IMR-90 (cell line): ENCODE measurements around the gene LRP1-AS. TPM values are rescaled to one million over a fixed set of nuclear protein-coding genes. Genes with fewer than 3 reads are reported as not detected.

Experiments used
- ATAC-seq: fragments of 200-7000 bp; cut with Tn5 transposase; 2 replicates; pipeline ENCODE4 v1.9.1; 2020; ENCODE audit warnings: low read depth, mild to moderate bottlenecking, moderate library complexity
- BruUV-seq: library from RNA; stranded (reverse); fragments of 400-500 nt; replicated peaks from 2 replicates; lab custom pipeline; 2021; lab: Mats Ljungman, UMichigan
- CTCF ChIA-PET: fragments of 300-600 bp; formaldehyde crosslinking; extraction: SDS; loops from one replicate; lab custom pipeline; 2021; ENCODE audit warnings: antibody characterized with exemption; lab: Yijun Ruan, JAX
- POLR2A ChIA-PET: fragments of 300-600 bp; sonication (Branson Sonifier 250); formaldehyde crosslinking; loops from one replicate; lab custom pipeline; 2022; ENCODE audit warnings: antibody characterized with exemption; ENCODE audit not compliant: unreplicated experiment; lab: Charles Lee
- DNase-seq: peaks from one replicate; pipeline ENCODE4 v3.0.0; 2013
- H2AFZ ChIP-seq: replicated peaks from 2 replicates; pipeline ENCODE3; 2013; ENCODE audit warnings: low read length, mild to moderate bottlenecking; ENCODE audit not compliant: poor library complexity
- H2AK5ac ChIP-seq: 2 replicates; pipeline ENCODE4 v1.6.1; 2013; ENCODE audit warnings: low read depth, low read length, inconsistent platforms
- H2AK9ac ChIP-seq: replicated peaks from 2 replicates; pipeline ENCODE3; 2013; ENCODE audit warnings: mild to moderate bottlenecking, low read depth, low read length, moderate library complexity; ENCODE audit not compliant: poor library complexity
- H2BK120ac ChIP-seq: 2 replicates; pipeline ENCODE4 v1.6.1; 2013; ENCODE audit warnings: low read depth, low read length, inconsistent platforms
- H2BK15ac ChIP-seq: 3 replicates; pipeline ENCODE4 v1.6.1; 2013; ENCODE audit warnings: low read depth, low read length, inconsistent platforms
- H2BK20ac ChIP-seq: 2 replicates; pipeline ENCODE4 v1.6.1; 2013; ENCODE audit warnings: low read depth, mild to moderate bottlenecking, inconsistent platforms, low read length, moderate library complexity
- H2BK5ac ChIP-seq: 2 replicates; pipeline ENCODE4 v1.6.1; 2013; ENCODE audit warnings: mild to moderate bottlenecking, low read depth, low read length, inconsistent platforms; ENCODE audit not compliant: poor library complexity, severe bottlenecking
- H3K14ac ChIP-seq: replicated peaks from 2 replicates; pipeline ENCODE4 v1.6.1; 2013; ENCODE audit warnings: low read depth, low read length, inconsistent platforms
- H3K18ac ChIP-seq: 2 replicates; pipeline ENCODE4 v1.6.1; 2013; ENCODE audit warnings: low read depth, low read length, control low read depth
- H3K23ac ChIP-seq: 2 replicates; pipeline ENCODE4 v1.6.1; 2013; ENCODE audit warnings: low read depth, low read length, inconsistent platforms
- H3K27ac ChIP-seq: 2 replicates; pipeline ENCODE4 v1.5.1; 2013; ENCODE audit warnings: mild to moderate bottlenecking, control low read depth, low read length; ENCODE audit not compliant: insufficient read depth
- H3K27me3 ChIP-seq: 2 replicates; pipeline ENCODE4 v1.6.1; 2013; ENCODE audit warnings: low read length; ENCODE audit not compliant: control insufficient read depth, insufficient read depth
- H3K36me3 ChIP-seq: 2 replicates; pipeline ENCODE4 v1.6.1; 2013; ENCODE audit warnings: low read length, mixed read lengths; ENCODE audit not compliant: control insufficient read depth, insufficient read depth
- H3K4ac ChIP-seq: 2 replicates; pipeline ENCODE4 v1.6.1; 2013; ENCODE audit warnings: low read depth, low read length, inconsistent platforms
- H3K4me1 ChIP-seq: 2 replicates; pipeline ENCODE4 v1.6.1; 2013; ENCODE audit warnings: low read length, mixed read lengths; ENCODE audit not compliant: control insufficient read depth, insufficient read depth
- H3K4me2 ChIP-seq: 2 replicates; pipeline ENCODE4 v1.6.1; 2013; ENCODE audit warnings: low read depth, mild to moderate bottlenecking, control low read depth, low read length, moderate library complexity
- H3K4me3 ChIP-seq: 2 replicates; pipeline ENCODE4 v1.5.1; 2013; ENCODE audit warnings: low read depth, mild to moderate bottlenecking, control low read depth, low read length, moderate library complexity; ENCODE audit not compliant: insufficient read depth
- H3K56ac ChIP-seq: 2 replicates; pipeline ENCODE4 v1.6.1; 2013; ENCODE audit warnings: low read length, inconsistent platforms; ENCODE audit not compliant: insufficient read depth; ENCODE audit errors: extremely low read depth
- H3K79me1 ChIP-seq, 2 experiments: 2 replicates each; pipeline ENCODE4 v1.6.1; 2013; ENCODE audit warnings: low read length in 2 of 2, inconsistent platforms in 1 of 2, low read depth in 1 of 2
- H3K9ac ChIP-seq: 2 replicates; pipeline ENCODE4 v1.6.1; 2013; ENCODE audit warnings: low read depth, low read length, control low read depth
- H3K9me1 ChIP-seq: 2 replicates; pipeline ENCODE4 v1.6.1; 2013; ENCODE audit warnings: low read length, inconsistent platforms; ENCODE audit not compliant: insufficient read depth
- H3K9me3 ChIP-seq: 2 replicates; pipeline ENCODE4 v1.6.1; 2013; ENCODE audit warnings: low read length; ENCODE audit not compliant: control insufficient read depth, insufficient read depth
- H4K20me1 ChIP-seq: 2 replicates; pipeline ENCODE4 v1.6.1; 2013; ENCODE audit warnings: low read length, inconsistent platforms; ENCODE audit not compliant: insufficient read depth
- H4K5ac ChIP-seq: 2 replicates; pipeline ENCODE4 v1.6.1; 2013; ENCODE audit warnings: mild to moderate bottlenecking, low read depth, low read length, control low read depth
- H4K8ac ChIP-seq, 2 experiments: 2 replicates each; pipeline ENCODE4 v1.6.1; 2013; ENCODE audit warnings: low read depth in 2 of 2, low read length in 2 of 2, control low read depth in 1 of 2, inconsistent platforms in 1 of 2
- H4K91ac ChIP-seq: 2 replicates; pipeline ENCODE4 v1.6.1; 2013; ENCODE audit warnings: low read depth, low read length, inconsistent platforms; ENCODE audit not compliant: insufficient read depth
- BHLHE40 ChIP-seq: fragments of 150-350 bp; IDR thresholded peaks from 2 replicates; pipeline ENCODE4 v1.6.1; 2016; ENCODE audit warnings: mild to moderate bottlenecking, low read depth, low read length
- CEBPB ChIP-seq: IDR thresholded peaks from 2 replicates; pipeline ENCODE4 v1.6.1; 2012; ENCODE audit warnings: low read depth, low read length, improper control_type of control experiment
- FOS ChIP-seq: fragments of 150-350 bp; IDR thresholded peaks from 2 replicates; pipeline ENCODE4 v1.6.1; 2016; ENCODE audit warnings: low read depth, low read length
- MAFK ChIP-seq: IDR thresholded peaks from 2 replicates; pipeline ENCODE4 v1.6.1; 2012; ENCODE audit warnings: low read depth, low read length, improper control_type of control experiment
- MAZ ChIP-seq: IDR thresholded peaks from 2 replicates; pipeline ENCODE4 v1.6.1; 2012; ENCODE audit warnings: low read depth, mild to moderate bottlenecking, low read length, improper control_type of control experiment, moderate library complexity, borderline replicate concordance
- MXI1 ChIP-seq: IDR thresholded peaks from 2 replicates; pipeline ENCODE4 v1.6.1; 2012; ENCODE audit warnings: low read depth, mild to moderate bottlenecking, low read length, moderate library complexity, borderline replicate concordance
- NFE2L2 ChIP-seq: fragments of 150-350 bp; IDR thresholded peaks from 2 replicates; pipeline ENCODE4 v1.6.1; 2016; ENCODE audit warnings: low read depth, mild to moderate bottlenecking, low read length
- POLR2A ChIP-seq: IDR thresholded peaks from 2 replicates; pipeline ENCODE4 v1.6.1; 2012; ENCODE audit warnings: mild to moderate bottlenecking, low read depth, low read length
- RCOR1 ChIP-seq: IDR thresholded peaks from 2 replicates; pipeline ENCODE4 v1.6.1; 2012; ENCODE audit warnings: mild to moderate bottlenecking, low read length, improper control_type of control experiment; ENCODE audit not compliant: insufficient replicate concordance
- RFX5 ChIP-seq: IDR thresholded peaks from 2 replicates; pipeline ENCODE4 v1.8.0; 2012; ENCODE audit warnings: low read depth, mild to moderate bottlenecking, low read length, moderate library complexity
- SMC3 ChIP-seq: fragments of 150-350 bp; IDR thresholded peaks from 2 replicates; pipeline ENCODE4 v1.6.1; 2016; ENCODE audit warnings: low read depth, mild to moderate bottlenecking, antibody characterized with exemption, low read length, moderate library complexity
- WGBS, 2 experiments: methylation state at CpG; one replicate each; pipeline versions ENCODE4 v1.1.5 to v1.1.7; 2013; ENCODE audit warnings: missing lambda C conversion rate in 2 of 2; ENCODE audit not compliant: insufficient read length in 1 of 2; ENCODE audit errors: extremely low coverage in 2 of 2; 5-methylcytosine and 5-hydroxymethylcytosine counted together
- dilution Hi-C: fragments of 300-500 bp; cut with HindIII; formaldehyde crosslinking; loops from one replicate; pipeline ENCODE4 v1.14.3; 2018; ENCODE audit warnings: low sequenced_read_pairs; ENCODE audit not compliant: unreplicated experiment
- in situ Hi-C: fragments of 300-500 bp; cut with MboI; formaldehyde crosslinking; loops from 3 replicates; pipeline ENCODE4 v1.14.3; 2019; ENCODE audit warnings: low sequenced_read_pairs, inconsistent platforms, mixed read lengths
- intact Hi-C: fragments of 100-400 bp; cut with micrococcal nuclease; formaldehyde crosslinking; loops from 2 replicates; pipeline ENCODE4 v1.10.0; 2022
- polyA plus RNA-seq, 3 experiments: library from polyadenylated mRNA; depleted of rRNA; stranded (reverse); fragments of >200 nt; gene quantifications; 2 replicates each; pipeline ENCODE4 v1.2.3, GENCODE V29; 2012; ENCODE audit warnings: low replicate concordance in 1 of 3
- total RNA-seq: library from RNA; depleted of rRNA; stranded (reverse); fragments of >200 nt; gene quantifications from 2 replicates; pipeline ENCODE4 v1.2.3, GENCODE V29; 2012
- TF ChIP-seq, protein P1 (sequence below): fragments of 150-350 bp; IDR thresholded peaks from 2 replicates; pipeline ENCODE4 v1.6.1; 2017; ENCODE audit warnings: mild to moderate bottlenecking, antibody characterized with exemption, low read length, low read depth
- TF ChIP-seq, protein P2 (sequence below): conservative IDR thresholded peaks from 2 replicates; pipeline ENCODE4 v1.5.1; 2012; ENCODE audit warnings: mild to moderate bottlenecking, low read depth, low read length, improper control_type of control experiment
- TF ChIP-seq, protein P3 (sequence below): fragments of 150-350 bp; IDR thresholded peaks from 2 replicates; pipeline ENCODE4 v1.6.1; 2016; ENCODE audit warnings: low read depth, mild to moderate bottlenecking, low read length, moderate library complexity, borderline replicate concordance

The LRP1-AS gene
- total and polyA plus RNA-seq, 2 of the 4 experiments (the other 2 are of a cell fraction), result not detected

DNA sequence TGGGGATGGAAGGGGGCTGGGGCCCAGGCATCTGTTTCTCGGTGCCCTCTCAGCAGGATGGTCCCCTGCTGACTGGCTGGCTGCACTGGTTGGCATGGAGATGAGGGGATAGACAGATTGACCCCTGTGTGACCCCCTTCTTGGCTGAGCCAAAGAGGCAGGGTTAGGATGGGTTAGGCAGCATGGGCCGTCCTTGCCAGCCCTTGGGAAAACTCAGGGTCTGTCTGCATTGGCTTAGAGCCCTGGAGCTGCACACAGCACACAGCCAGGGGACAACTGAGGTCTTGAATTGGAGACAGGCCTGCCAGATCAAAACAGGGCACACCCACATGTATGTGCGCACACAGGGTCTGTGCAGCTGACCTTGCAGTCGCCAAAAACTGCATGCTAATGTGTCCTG, 11.2 kb upstream of the LRP1-AS start:
- dilution Hi-C loops, result no loop called here

More for the DNA sequence above, 11.2 kb upstream of the LRP1-AS start:
- BruUV-seq, result no TSS peak
- Histone ChIP-seq H3K18ac (no peak overlapping the region), H3K27me3 (no peaks in the 10 kb centered on the region), H4K5ac (no peak overlapping the region), H3K4me3 (no peak overlapping the region), H4K8ac (no peak overlapping the region), H3K9me3 (no peaks in the 10 kb centered on the region), H3K79me1 (peaks cover 44 to 87% of the 10 kb centered on the region in 2 experiments), H2BK15ac (no peak overlapping the region), H3K23ac (no peak overlapping the region), H3K36me3 (peaks cover 92% of the 10 kb centered on the region), H3K56ac (no peak overlapping the region), H2BK20ac (no peak overlapping the region), H2BK5ac (no peak overlapping the region), H3K4me2 (no peak overlapping the region), H4K91ac (no peak overlapping the region), H2AFZ (no peak overlapping the region), H4K20me1 (peaks cover 43% of the 10 kb centered on the region), H3K4ac (no peak overlapping the region), H2AK9ac (no peak overlapping the region), H3K9me1 (peaks cover 15% of the 10 kb centered on the region), H3K27ac (no peak overlapping the region; the same call in 1 of the 2 replicates), H2AK5ac (no peak overlapping the region), H3K9ac (no peak overlapping the region), H3K14ac (no peak overlapping the region), H2BK120ac (no peak overlapping the region), H3K4me1 (no peaks in the 10 kb centered on the region; the same call in 1 of the 2 replicates)
- no peak for ATAC-seq
- in situ Hi-C loops, result no loop called here
- no peak for DNase-seq
- 53% methylated on average over 2 of the region's 4 CpGs; no CpG with 5 or more reads in 1 of the 2 experiments for WGBS, 2 experiments
- ChIA-PET CTCF (no interaction called here), POLR2A (no interaction called here)
- intact Hi-C loops, result no loop called here
- TF ChIP-seq RFX5 (no peak), POLR2A (no peak), MAFK (no peak), MAZ (no peak), SMC3 (no peak), FOS (no peak), MXI1 (no peak), NFE2L2 (no peak), CEBPB (no peak), RCOR1 (no peak), BHLHE40 (no peak)
- TF ChIP-seq, protein P1, sequence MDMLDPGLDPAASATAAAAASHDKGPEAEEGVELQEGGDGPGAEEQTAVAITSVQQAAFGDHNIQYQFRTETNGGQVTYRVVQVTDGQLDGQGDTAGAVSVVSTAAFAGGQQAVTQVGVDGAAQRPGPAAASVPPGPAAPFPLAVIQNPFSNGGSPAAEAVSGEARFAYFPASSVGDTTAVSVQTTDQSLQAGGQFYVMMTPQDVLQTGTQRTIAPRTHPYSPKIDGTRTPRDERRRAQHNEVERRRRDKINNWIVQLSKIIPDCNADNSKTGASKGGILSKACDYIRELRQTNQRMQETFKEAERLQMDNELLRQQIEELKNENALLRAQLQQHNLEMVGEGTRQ, result no peak
- TF ChIP-seq, protein P2, sequence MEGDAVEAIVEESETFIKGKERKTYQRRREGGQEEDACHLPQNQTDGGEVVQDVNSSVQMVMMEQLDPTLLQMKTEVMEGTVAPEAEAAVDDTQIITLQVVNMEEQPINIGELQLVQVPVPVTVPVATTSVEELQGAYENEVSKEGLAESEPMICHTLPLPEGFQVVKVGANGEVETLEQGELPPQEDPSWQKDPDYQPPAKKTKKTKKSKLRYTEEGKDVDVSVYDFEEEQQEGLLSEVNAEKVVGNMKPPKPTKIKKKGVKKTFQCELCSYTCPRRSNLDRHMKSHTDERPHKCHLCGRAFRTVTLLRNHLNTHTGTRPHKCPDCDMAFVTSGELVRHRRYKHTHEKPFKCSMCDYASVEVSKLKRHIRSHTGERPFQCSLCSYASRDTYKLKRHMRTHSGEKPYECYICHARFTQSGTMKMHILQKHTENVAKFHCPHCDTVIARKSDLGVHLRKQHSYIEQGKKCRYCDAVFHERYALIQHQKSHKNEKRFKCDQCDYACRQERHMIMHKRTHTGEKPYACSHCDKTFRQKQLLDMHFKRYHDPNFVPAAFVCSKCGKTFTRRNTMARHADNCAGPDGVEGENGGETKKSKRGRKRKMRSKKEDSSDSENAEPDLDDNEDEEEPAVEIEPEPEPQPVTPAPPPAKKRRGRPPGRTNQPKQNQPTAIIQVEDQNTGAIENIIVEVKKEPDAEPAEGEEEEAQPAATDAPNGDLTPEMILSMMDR, result no peak
- TF ChIP-seq, protein P3, sequence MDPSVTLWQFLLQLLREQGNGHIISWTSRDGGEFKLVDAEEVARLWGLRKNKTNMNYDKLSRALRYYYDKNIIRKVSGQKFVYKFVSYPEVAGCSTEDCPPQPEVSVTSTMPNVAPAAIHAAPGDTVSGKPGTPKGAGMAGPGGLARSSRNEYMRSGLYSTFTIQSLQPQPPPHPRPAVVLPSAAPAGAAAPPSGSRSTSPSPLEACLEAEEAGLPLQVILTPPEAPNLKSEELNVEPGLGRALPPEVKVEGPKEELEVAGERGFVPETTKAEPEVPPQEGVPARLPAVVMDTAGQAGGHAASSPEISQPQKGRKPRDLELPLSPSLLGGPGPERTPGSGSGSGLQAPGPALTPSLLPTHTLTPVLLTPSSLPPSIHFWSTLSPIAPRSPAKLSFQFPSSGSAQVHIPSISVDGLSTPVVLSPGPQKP, result no peak
